Skeletal muscle cell (primary cell): Measurements from ENCODE around the gene SYNE2.
"Not testable (repeated sequence)": the region's sequence is repeated elsewhere in the genome, so short reads cannot be mapped to it uniquely, and the experiment has no call there.

ENCODE experiments used
- DNase-seq: peaks from one replicate; pipeline ENCODE4 v3.0.0-alpha.2; 2010; ENCODE audit warnings: low read depth
- H3K4me3 ChIP-seq: 2 replicates; pipeline ENCODE4 v1.5.1; 2011; ENCODE audit warnings: low read depth, mild to moderate bottlenecking, control low read depth, low read length, moderate library complexity

The SYNE2 gene, protein sequence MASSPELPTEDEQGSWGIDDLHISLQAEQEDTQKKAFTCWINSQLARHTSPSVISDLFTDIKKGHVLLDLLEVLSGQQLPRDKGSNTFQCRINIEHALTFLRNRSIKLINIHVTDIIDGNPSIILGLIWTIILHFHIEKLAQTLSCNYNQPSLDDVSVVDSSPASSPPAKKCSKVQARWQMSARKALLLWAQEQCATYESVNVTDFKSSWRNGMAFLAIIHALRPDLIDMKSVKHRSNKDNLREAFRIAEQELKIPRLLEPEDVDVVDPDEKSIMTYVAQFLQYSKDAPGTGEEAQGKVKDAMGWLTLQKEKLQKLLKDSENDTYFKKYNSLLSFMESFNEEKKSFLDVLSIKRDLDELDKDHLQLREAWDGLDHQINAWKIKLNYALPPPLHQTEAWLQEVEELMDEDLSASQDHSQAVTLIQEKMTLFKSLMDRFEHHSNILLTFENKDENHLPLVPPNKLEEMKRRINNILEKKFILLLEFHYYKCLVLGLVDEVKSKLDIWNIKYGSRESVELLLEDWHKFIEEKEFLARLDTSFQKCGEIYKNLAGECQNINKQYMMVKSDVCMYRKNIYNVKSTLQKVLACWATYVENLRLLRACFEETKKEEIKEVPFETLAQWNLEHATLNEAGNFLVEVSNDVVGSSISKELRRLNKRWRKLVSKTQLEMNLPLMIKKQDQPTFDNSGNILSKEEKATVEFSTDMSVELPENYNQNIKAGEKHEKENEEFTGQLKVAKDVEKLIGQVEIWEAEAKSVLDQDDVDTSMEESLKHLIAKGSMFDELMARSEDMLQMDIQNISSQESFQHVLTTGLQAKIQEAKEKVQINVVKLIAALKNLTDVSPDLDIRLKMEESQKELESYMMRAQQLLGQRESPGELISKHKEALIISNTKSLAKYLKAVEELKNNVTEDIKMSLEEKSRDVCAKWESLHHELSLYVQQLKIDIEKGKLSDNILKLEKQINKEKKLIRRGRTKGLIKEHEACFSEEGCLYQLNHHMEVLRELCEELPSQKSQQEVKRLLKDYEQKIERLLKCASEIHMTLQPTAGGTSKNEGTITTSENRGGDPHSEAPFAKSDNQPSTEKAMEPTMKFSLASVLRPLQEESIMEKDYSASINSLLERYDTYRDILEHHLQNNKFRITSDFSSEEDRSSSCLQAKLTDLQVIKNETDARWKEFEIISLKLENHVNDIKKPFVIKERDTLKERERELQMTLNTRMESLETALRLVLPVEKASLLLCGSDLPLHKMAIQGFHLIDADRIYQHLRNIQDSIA (N-terminal part only)

DNA sequence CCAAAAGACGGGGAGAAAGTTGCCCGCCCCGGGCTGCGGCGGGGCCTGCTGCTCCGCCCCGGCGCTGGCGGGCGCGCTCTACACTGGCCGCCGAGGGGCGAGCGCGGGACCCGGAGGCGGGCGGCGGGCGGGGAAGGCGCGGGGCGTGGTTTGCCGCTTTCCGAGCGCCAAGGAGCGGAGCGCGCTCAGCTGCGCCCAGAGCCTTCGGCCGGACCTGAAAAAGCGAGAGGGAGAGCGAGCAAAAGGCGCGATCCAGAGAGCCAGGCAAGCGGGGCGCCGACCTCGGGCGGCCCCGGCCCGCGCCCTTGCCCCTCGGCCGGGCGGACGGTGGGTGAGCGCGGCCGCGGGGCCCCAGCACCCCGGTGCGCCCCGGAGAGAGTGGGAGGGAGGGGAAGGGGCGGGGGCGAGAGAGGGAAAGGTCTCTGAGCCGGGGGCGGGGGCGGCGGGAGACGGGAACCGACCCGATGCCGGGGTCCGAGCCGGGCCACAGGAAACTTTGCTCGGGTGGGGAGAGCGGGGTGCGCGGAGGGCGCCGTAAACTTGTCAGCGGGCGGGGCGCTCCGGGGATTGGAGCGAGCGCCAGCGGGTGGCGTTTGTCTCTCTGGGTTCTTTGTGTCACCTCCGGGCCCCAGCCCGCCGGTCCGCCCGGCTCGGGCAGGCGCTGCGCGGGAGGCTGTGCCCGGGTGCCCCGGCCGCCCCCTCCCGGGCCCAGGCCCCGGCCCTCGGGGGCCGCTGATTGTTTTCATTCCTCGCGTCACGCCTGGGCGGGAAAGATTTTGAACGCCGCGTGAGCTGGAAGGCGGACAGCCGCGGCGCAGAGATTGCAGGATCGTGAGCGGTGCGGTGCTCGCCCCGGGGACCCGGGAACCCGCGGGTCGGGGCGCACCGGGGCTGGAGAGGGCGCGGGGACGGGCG is at the start of gene SYNE2:
SYNE2 (plus strand) TSS at position 188 of the 915 bp plus-strand sequence. CDS start 56,145 bp downstream, outside the sequence.
- DNase-seq, result no peak
- H3K4me3 ChIP-seq, result peak within 1 kb of the TSS; percentile 59

DNA sequence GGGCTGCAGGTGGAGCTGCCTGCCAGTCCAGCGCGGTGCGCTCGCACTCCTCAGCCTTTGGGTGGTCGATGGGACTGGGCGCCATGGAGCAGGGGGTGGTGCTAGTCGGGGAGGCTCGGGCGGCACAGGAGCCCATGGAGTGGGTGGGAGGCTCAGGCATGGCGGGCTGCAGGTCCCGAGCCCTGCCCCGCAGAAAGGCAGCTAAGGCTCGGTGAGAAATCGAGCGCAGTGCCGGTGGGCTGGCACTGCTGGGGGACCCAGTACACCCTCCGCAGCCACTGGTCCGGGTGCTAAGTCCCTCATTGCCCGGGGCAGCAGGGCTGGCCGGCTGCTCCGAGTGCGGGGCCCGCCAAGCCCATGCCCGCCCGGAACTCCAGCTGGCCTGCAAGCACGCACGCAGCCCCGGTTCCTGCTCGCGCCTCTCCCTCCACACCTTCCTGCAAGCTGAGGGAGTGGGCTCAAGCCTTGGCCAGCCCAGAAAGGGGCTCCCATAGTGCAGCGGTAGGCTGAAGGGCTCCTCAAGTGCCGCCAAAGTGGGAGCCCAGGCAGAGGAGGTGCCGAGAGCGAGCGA is 49.5 kb upstream of the SYNE2 start:
- DNase-seq, result not testable (repeated sequence)

DNA sequence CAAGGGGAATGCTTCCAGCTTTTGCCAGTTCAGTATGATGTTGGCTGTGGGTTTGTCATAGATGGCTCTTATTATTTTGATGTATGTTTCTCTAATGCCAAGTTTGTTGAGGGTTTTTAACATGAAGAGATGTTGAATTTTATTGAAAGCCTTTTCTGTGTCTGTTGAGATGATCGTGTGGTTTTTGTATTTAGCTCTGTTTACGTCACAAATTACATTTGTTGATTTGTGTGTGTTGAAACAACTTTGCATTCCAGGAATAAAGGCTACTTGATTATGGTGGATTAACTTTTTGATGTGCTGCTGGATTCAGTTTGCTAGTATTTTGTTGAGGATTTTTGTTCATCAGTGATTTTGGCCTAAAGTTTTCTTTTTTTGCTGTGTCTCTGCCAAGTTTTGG is 46.7 kb upstream of the SYNE2 start:
- DNase-seq, H3K4me3 ChIP-seq: not testable (repeated sequence)

More for the DNA sequence above, 49.5 kb upstream of the SYNE2 start:
- H3K4me3 ChIP-seq, result not testable (repeated sequence)

DNA sequence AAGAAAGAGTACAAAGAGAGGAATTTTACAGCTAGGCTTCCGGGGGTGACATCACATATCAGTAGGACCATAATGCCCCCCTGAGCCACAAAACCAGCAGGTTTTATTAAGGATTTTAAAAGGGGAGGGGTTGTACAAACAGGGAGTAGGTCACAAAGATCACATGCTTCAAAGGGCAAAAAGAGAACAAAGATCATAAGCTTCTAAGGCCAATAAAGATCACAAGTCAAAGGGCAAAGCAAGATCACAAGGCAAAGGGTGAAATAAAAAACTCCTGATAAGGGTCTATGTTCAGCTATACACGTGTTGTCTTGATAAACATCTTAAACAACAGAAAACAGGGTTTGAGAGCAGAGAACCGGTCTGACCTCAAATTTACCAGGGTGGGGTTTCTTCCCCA is 41.1 kb upstream of the SYNE2 start:
- not testable (repeated sequence) for DNase-seq, H3K4me3 ChIP-seq

DNA sequence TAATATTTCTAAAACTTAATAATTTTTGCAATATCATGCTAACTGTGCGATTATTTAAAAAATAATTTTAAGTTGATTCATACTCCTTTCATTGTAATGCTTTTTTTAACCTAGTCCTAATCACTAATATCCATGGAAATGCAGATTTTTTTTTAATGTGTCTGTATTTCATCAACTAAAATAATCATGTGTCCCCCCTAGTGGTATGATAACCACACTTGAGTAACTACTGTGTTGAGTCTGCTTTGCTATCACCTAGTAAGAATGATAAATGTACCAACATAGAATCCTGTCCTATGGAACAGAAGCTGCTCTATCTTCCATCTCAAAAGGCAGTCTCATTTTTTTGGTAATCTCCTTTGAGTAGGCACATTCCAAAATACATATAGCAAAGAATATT is 19.1 kb upstream of the SYNE2 start:
- no peak overlapping the region for H3K4me3 ChIP-seq
- DNase-seq, result no peak

DNA sequence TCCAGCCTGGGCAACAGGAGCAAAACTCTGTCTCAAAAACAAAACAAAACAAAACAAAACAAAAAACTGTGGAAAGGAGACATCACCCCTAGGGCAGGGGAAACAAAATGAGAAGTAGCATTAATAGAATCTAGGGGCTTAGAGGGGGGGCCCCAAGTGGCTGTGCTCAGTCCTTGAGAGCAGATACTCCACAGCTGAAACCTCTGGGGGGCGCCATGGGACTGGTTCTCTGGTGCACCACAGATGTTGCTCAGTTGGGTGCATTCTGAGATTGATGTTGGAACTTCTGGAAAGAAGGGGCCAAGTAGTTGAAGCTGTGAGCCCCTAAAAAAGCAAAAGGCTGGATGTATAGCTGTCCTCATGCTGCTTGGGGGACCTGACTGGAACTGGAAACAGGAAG is 11.8 kb upstream of the SYNE2 start:
- no peak for DNase-seq

DNA sequence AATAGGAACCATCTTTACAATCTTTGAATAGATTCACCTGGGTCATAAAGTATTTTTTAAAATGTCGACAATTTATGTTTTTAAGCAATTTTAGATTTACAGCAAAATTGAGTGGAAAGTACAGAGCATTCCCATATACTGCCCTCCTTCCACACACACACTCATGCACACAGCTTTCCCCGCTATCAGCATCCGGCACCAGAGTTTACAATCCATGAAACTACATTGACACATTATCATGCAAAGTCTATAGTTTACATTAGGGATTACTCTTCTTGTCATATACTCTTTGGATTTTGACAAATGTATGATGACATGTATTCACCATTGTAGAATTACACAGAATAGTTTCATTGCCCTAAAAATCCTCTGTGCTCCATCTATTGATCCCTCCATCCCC is 9.0 kb upstream of the SYNE2 start:
- no peak for DNase-seq
- H3K4me3 ChIP-seq, result no peak overlapping the region

More for the DNA sequence above, 11.8 kb upstream of the SYNE2 start:
- no peak overlapping the region for H3K4me3 ChIP-seq

DNA sequence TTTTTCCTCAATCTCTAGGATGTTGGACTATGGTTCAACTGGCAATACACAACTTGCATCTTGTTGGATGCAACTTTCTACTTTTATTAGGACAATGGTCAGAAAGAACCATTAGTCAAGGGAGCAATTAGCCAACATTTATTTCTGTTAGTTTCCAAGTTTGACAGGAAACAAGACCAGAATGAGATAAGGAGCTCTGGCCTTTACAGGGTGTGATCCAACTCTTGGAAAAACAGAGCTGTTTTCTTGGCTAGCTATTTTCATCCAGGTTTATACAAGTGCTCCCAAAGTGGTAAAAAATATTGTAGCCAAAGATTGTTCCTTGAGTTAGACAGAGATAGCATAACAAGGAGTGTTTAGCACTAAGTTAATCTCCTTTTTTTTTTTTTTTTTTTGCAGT is 3.9 kb upstream of the SYNE2 start:
- H3K4me3 ChIP-seq, result no peak overlapping the region
- DNase-seq, result no peak

DNA sequence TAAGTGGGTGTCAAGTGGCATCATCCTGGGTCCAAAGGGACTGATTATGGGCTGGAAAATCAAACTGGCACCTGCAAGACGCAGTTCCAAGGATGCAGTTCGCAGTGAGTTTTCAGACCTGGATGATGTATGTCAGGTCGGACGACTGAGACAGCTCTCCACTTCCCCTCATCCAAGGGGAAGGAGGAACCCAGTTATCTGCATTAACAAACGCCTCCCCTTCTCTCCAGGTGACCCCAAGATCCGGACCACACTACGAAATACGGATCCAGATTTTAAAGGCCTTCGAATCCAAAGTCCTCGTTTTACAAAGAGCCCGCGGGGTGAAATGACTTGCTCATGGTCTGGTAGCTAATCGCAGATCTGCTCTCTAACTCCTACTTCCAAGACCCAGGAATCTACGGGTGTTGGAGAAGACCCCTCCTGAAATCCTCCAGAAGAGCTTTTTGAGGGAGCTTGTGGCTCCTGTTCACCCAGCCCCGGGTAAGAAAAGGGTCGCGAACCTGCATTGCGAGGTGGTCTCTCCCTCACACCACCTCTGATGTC is 460 bp upstream of the SYNE2 start:
- DNase-seq, result no peak
- peak overlapping the region; percentile 59 for H3K4me3 ChIP-seq

DNA sequence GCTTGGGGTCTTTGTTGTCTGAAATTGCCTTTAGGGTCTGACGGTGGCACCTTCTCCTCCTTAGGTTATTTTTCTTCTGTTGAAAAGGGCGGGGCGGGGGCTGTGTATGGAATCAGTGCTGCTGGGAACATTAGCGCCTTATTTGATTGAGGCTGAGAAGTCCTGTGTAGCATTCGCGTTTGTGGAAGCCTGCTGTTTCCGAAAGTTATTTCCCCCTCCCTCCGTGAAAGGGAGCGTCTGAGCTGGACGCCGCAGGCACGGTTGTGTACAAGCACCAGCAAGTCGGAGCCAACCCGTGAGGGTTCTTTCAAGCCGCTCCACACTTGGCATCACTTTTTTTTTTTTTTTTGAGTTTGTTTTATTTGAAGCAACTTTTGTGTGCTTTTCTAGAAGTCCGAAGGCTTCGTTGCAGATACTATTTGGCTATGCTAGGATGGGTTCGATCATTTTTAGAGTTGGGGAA is 1.1 kb downstream of the SYNE2 start:
- no peak for DNase-seq
- peak overlapping the region; percentile 59 for H3K4me3 ChIP-seq

DNA sequence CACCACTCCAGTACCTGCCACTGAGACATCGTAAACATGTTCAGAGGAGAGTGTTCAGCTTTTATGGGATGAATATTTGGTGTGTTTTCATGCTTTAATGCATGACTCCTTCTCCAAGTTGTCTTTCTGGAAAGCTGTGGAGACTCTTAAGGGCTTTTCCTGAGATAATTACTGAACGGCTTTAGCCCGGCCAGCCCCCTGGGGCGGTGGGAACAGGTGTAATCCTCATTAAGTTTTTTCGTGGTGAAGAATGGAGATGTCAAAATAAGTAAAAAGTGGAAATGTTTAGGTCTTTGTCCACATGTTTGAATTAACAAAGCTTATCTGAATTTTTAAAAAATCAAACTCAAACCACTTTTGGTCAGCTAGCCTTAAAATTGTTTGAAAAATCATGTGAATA is 1.5 kb downstream of the SYNE2 start:
- peak overlapping the region; percentile 59 for H3K4me3 ChIP-seq
- no peak for DNase-seq

DNA sequence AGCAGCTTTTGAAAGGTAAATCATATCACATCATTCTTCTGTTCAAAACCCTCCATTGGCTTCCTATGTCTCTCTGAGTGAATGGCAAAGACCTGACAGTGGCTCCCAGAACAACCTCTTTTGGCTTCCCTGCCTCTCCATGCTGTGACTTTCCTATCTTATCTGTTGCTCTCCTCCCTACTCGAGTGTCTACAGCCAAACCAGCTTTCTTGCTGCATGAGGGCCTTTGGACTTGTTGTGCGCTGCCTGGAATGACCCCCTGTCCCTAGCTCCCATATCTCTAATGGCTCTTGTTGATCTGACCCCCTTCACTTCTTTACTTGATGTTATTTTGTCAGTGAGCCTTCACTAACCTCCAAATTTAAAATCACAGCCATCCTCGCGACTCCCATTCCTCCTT is 2.5 kb downstream of the SYNE2 start:
- H3K4me3 ChIP-seq, result no peak overlapping the region
- DNase-seq, result no peak

DNA sequence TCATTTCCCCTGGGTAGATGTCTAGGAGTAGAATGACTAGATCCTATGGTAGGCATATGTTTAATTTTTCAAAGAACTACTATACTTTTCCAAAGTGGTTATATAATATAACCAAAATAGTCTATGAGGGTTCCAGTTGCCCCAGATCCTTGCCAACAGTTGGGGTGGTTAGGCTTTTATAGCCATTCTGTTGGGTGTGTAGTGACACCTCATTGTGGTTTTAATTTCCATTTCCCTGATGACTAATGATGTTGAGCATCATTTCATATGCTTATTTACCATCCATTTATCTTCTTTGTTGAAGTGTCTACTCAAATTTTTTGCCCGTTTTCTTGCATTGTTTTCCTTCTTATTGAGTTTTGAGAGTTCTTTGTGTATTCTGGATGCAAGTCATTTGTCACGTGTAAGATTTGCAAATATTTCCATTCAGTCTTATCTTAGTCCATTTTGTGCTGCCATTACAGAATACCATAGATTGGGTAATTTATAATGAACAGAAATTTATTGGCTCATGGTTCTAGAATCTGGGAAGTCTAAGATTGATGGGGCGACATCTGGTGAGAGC is 4.7 kb downstream of the SYNE2 start:
- no peak overlapping the region for H3K4me3 ChIP-seq
- DNase-seq, result no peak

DNA sequence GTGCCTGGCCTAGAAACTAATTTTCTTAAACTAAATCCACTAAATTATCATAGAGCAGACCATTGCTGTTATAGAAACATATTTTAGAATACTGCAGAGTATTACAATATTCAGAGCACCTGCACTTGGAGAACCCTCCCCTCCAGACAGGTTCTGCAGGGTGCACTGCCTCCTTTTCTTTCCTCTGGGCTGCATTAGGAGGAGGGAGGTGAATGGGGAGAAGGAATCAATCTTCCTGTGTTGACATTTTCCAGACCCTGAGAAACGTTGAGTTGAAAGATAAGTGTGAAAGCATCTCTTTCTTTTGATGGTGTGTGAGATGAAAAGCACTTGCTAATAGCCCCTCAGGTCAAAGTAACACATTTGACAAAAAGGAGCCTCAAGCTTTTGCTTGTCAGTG is 7.3 kb downstream of the SYNE2 start:
- DNase-seq, result no peak
- no peak overlapping the region for H3K4me3 ChIP-seq

DNA sequence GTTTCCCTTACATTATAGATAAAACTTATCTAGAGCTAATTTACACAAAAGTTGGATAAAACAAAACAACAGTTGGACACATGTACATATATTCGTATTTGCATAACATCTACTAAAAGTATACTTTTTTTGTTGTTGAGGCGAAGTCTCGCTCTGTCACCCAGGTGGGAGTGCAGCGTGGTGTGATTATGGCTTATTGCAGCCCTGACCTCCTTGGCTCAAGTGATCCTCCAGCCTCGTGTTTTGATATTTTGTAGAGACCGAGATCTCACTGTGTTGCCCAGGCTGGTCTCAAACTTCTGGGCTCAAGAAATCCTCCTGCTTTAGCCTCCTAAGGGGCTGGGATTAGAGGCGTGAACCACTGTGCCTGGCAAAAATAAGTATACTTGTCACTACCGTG is 9.4 kb downstream of the SYNE2 start:
- H3K4me3 ChIP-seq, result no peak overlapping the region
- no peak for DNase-seq

DNA sequence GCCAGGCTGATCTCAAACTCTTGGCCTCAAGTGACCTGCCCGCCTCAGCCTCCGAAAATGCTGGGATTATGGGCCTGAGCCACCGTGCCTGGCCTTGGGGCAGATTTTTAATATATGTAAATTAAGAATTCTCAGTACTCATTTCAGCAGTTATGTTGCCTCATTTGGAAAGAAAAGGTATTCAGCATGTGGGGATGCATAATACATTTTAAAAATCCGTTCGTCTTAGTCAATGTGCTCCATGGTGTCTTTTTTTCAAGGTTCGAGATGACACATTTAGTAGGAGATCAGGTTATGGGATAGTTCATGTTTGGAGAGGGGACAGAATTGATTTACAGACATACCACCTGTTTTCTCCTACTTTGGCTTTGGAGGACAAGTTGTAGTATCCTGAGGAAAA is 10.2 kb downstream of the SYNE2 start:
- DNase-seq, result no peak
- no peak overlapping the region for H3K4me3 ChIP-seq

DNA sequence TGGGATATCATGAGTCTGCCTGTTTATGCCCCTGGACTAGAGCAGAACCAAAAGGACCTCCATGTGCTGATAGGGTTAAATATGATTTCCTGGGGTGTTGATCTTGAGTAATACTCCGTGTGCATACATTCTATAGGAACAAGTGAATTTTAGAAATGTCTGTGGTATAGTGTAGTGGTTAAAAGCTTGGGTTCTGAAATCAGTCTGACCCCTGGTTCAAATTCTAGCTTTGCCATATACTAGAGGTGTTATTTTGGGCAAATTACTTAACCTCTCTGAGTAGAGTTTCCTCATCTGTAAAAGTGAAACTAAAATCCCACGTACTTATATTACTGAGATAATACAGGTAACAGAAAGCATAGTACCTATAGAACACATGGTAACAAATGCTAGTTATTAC is 12.0 kb downstream of the SYNE2 start:
- not testable (repeated sequence) for DNase-seq, H3K4me3 ChIP-seq
